HCT116 (cell line): ENCODE data around the gene ARNT2. TPM values are rescaled to one million over a fixed set of nuclear protein-coding genes. Genes with fewer than 3 reads are reported as not detected.

Source experiments
- ATAC-seq: fragments of 200-7000 bp; cut with Tn5 transposase; 2 replicates; pipeline ENCODE4 v1.9.1; 2020; ENCODE audit warnings: mild to moderate bottlenecking, moderate library complexity
- BruUV-seq: library from RNA; stranded (reverse); fragments of 400-500 nt; replicated peaks from 2 replicates; lab custom pipeline; 2021; lab: Mats Ljungman, UMichigan
- CTCF ChIA-PET: fragments of 300-600 bp; sonication (Branson Sonifier 250); formaldehyde crosslinking; loops from one replicate; lab custom pipeline; 2021; ENCODE audit warnings: antibody characterized with exemption; lab: Charles Lee
- POLR2A ChIA-PET: fragments of 300-600, 350-600 bp; sonication (Branson Sonifier 250); formaldehyde crosslinking; loops from one replicate; lab custom pipeline; 2021; ENCODE audit warnings: antibody characterized with exemption; lab: Charles Lee
- RAD21 ChIA-PET, 2 experiments: fragments of 300-600 bp; sonication (Branson Sonifier 250); formaldehyde crosslinking; loops; one replicate each; lab custom pipeline; 2023; ENCODE audit warnings: low total read pairs in 2 of 2; ENCODE audit not compliant: uncharacterized antibody in 2 of 2, unreplicated experiment in 2 of 2, low non-redundant PET in 1 of 2; lab: Charles Lee
- DNase-seq: peaks from one replicate; pipeline ENCODE4 v3.0.0-alpha.2; 2010; ENCODE audit warnings: low read depth, low spot score
- H2AFZ ChIP-seq: fragments of 200-600 bp; shearing (Covaris generic), sonication (generic); 2 replicates; pipeline ENCODE4 v1.6.1; 2017; ENCODE audit warnings: low read depth, mixed run types, mixed read lengths, antibody characterized with exemption, low read length; ENCODE audit not compliant: poor library complexity, severe bottlenecking
- H3K27ac ChIP-seq: 2 replicates; pipeline ENCODE4 v1.5.1; 2012; ENCODE audit warnings: low read depth, low read length
- H3K27me3 ChIP-seq: fragments of 200-600 bp; sonication (generic); 2 replicates; pipeline ENCODE4 v1.6.1; 2016; ENCODE audit warnings: mixed run types, low read length, mixed read lengths; ENCODE audit not compliant: insufficient read depth
- H3K36me3 ChIP-seq, 2 experiments: fragments of 200-500 bp in 1 of 2; fragments of 200-600 bp in 1 of 2; sonication (Bioruptor generic) in 1 of 2; sonication (generic) in 1 of 2; 2 replicates each; pipeline versions ENCODE4 v1.5.1 to v1.6.1; 2014 to 2016; ENCODE audit warnings: low read length in 2 of 2, inconsistent platforms in 1 of 2, mixed read lengths in 1 of 2, mixed run types in 1 of 2; ENCODE audit not compliant: insufficient read depth in 2 of 2, control insufficient read depth in 1 of 2
- H3K4me1 ChIP-seq, 2 experiments: fragments of 200-600 bp in 1 of 2; sonication (generic) in 1 of 2; 2 replicates each; pipeline versions ENCODE4 v1.5.1 to v1.6.1; 2012 to 2017; ENCODE audit warnings: low read length in 2 of 2, inconsistent platforms in 1 of 2, mild to moderate bottlenecking in 1 of 2, mixed read lengths in 1 of 2, mixed run types in 1 of 2, moderate library complexity in 1 of 2; ENCODE audit not compliant: insufficient read depth in 2 of 2, control insufficient read depth in 1 of 2
- H3K4me2 ChIP-seq: fragments of 200-600 bp; sonication (generic); 2 replicates; pipeline ENCODE4 v1.6.1; 2017; ENCODE audit warnings: mixed run types, low read length, mixed read lengths
- H3K4me3 ChIP-seq, 2 experiments: fragments of 200-600 bp in 1 of 2; sonication (generic) in 1 of 2; replicated peaks in 1 of 2; 2 replicates each; pipeline ENCODE4 v1.5.1; 2011 to 2016; ENCODE audit warnings: low read length in 2 of 2, control low read depth in 1 of 2, low read depth in 1 of 2, mild to moderate bottlenecking in 1 of 2, mixed read lengths in 1 of 2, mixed run types in 1 of 2
- H3K79me2 ChIP-seq: fragments of 200-600 bp; sonication (generic); 2 replicates; pipeline ENCODE4 v1.6.1; 2017; ENCODE audit warnings: mild to moderate bottlenecking, mixed run types, low read length, moderate library complexity, mixed read lengths; ENCODE audit not compliant: insufficient read depth
- H3K9ac ChIP-seq: fragments of 200-600 bp; sonication (generic); 2 replicates; pipeline ENCODE4 v1.6.1; 2016; ENCODE audit warnings: low read length, mixed read lengths
- H3K9me2 ChIP-seq: fragments of 200-600 bp; sonication (generic), shearing (Covaris generic); 2 replicates; pipeline ENCODE4 v1.6.1; 2017; ENCODE audit warnings: mixed run types, mild to moderate bottlenecking, moderate library complexity; ENCODE audit not compliant: insufficient read depth
- H3K9me3 ChIP-seq, 2 experiments: fragments of 200-500 bp in 1 of 2; fragments of 200-600 bp in 1 of 2; sonication (Bioruptor generic) in 1 of 2; sonication (generic) in 1 of 2; 2 replicates each; pipeline ENCODE4 v1.6.1; 2014 to 2017; ENCODE audit warnings: low read length in 2 of 2, mixed read lengths in 2 of 2, inconsistent platforms in 1 of 2, low read depth in 1 of 2, mild to moderate bottlenecking in 1 of 2, mixed run types in 1 of 2, moderate library complexity in 1 of 2; ENCODE audit not compliant: control insufficient read depth in 1 of 2, insufficient read depth in 1 of 2
- H4K20me1 ChIP-seq: fragments of 200-600 bp; sonication (generic), shearing (Covaris generic); 2 replicates; pipeline ENCODE4 v1.6.1; 2017; ENCODE audit warnings: mixed run types, mild to moderate bottlenecking, moderate library complexity; ENCODE audit not compliant: insufficient read depth
- ATF3 ChIP-seq: IDR thresholded peaks from 2 replicates; pipeline ENCODE4 v1.6.1; 2012
- CBX3 ChIP-seq: IDR thresholded peaks from 2 replicates; pipeline ENCODE4 v1.6.1; 2012; ENCODE audit warnings: low read depth
- CEBPB ChIP-seq: IDR thresholded peaks from 2 replicates; pipeline ENCODE4 v1.6.1; 2012; ENCODE audit warnings: low read depth
- ELF1 ChIP-seq: IDR thresholded peaks from 2 replicates; pipeline ENCODE4 v1.6.1; 2012; ENCODE audit warnings: low read depth, borderline replicate concordance
- POLR2AphosphoS5 ChIP-seq: IDR thresholded peaks from 2 replicates; pipeline ENCODE4 v1.6.1; 2011; ENCODE audit warnings: mild to moderate bottlenecking, low read depth, low read length, moderate library complexity
- REST ChIP-seq: IDR thresholded peaks from 2 replicates; pipeline ENCODE4 v1.6.1; 2012; ENCODE audit warnings: low read depth
- SP1 ChIP-seq: IDR thresholded peaks from 2 replicates; pipeline ENCODE4 v1.6.1; 2012; ENCODE audit warnings: low read depth
- SRF ChIP-seq: IDR thresholded peaks from 2 replicates; pipeline ENCODE4 v1.6.1; 2012; ENCODE audit warnings: low read depth
- YY1 ChIP-seq: IDR thresholded peaks from 2 replicates; pipeline ENCODE4 v1.6.1; 2011; ENCODE audit warnings: low read length, low read depth, moderate library complexity, mild to moderate bottlenecking; ENCODE audit not compliant: insufficient replicate concordance; ENCODE audit errors: extremely low read depth
- ZFX ChIP-seq: fragments of 450-650 bp; IDR thresholded peaks from 2 replicates; pipeline ENCODE4 v1.6.1; 2017
- ZNF274 ChIP-seq: fragments of 200-500 bp; sonication (Bioruptor generic); IDR thresholded peaks from 2 replicates; pipeline ENCODE4 v1.6.1; 2014; ENCODE audit warnings: mild to moderate bottlenecking, low read depth, low read length, inconsistent platforms
- intact Hi-C: fragments of 100-400 bp; cut with micrococcal nuclease; formaldehyde crosslinking; loops from 2 replicates; pipeline ENCODE4 v1.10.0; 2022
- total RNA-seq: library from RNA; stranded (reverse); gene quantifications from one replicate; pipeline ENCODE4 v1.2.1, GENCODE V29; 2021; ENCODE audit not compliant: unreplicated experiment

ARNT2 gene
- total RNA-seq, 1 experiment from 2014 or later: 3.0 TPM

- no peaks in the 10 kb centered on the region for H3K9me3 ChIP-seq
- ChIA-PET CTCF (interaction anchor here (1.5 kb wide), 1 partner anchor 11 kb away, joined by 7 read pairs; no protein-coding TSS in a partner anchor), RAD21 (no interaction called here), POLR2A (no interaction called here)
- no TSS peak for BruUV-seq
- no peaks in the 10 kb centered on the region for H4K20me1 ChIP-seq
- H3K4me3 ChIP-seq: no peak overlapping the region
- no peaks in the 10 kb centered on the region for H3K79me2 ChIP-seq
- no peaks in the 10 kb centered on the region for H3K27me3 ChIP-seq
- no peak overlapping the region for H2AFZ ChIP-seq
- no peak overlapping the region for H3K27ac ChIP-seq
- H3K4me2 ChIP-seq: no peak overlapping the region
- H3K36me3 ChIP-seq: no peaks in the 10 kb centered on the region
- peaks cover 0 to 19% of the 10 kb centered on the region in 2 experiments; a peak in 2 of 4 replicates for H3K4me1 ChIP-seq
- H3K9ac ChIP-seq: no peak overlapping the region
- TF ChIP-seq ATF3 (no peak), REST (no peak), ZFX (no peak), SP1 (no peak), CBX3 (no peak), SRF (no peak), ELF1 (no peak), YY1 (no peak), ZNF274 (no peak), POLR2AphosphoS5 (no peak), CEBPB (no peak)
- intact Hi-C loops: no loop called here
- no peak for DNase-seq
- ATAC-seq: no peak
- no peaks in the 10 kb centered on the region for H3K9me2 ChIP-seq
Observed at GRCh38 chr15:80578871-80579270, 174.7 kb downstream of the ARNT2 start.
